ENCODE results near the gene ABRAXAS1.
"Not testable (repeated sequence)": the region's sequence is repeated elsewhere in the genome, so short reads cannot be mapped to it uniquely, and the experiment has no call there.

The ABRAXAS1 gene

DNA sequence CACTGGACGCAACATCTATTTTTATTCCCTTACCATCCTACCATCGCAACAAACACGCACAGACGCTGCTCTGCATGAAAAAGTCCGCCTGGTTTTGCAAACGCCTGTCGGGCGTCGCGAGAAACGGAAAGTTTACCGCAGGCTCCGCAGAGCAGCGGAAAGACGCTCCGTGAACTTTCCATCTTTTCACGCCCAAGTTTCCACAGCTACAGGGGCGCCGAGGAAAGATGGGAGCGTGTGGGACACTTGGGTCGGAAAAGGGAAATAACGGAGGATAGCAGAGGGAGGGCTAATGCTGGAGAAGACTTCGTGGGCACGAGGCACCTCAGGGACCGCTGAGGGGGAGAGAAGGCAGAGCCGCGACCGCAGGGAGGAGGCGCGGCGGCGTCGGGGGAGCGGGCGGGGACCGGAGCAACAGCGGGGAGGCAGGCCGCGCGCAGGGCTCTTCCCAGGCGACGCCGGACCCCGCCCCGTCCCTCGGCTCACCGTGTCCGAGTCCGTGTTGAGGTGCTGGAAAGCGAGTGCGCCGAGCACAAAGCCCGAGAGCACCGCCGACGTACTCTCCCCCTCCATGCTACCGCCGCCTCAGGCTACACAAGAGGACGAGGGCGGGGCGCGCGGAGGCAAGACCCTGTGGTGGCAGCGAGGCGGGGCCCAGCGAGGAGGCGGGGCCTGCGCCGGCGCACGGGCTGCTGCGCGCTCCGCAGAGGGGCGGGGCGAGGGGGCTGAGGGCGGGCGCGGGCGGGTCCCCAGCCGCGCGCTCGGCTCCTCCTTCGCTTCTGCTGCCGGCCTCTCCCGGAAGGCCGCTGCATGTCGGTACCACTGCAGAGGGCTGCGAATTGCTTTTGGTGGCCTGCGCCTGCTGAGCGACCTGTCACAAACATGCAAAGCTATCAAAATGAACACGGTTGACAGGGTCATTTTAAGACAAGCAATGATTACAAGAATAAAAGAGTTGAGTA, at the start of gene ABRAXAS1:
Gene ABRAXAS1 (minus strand): TSS at position 601 of the 962 bp plus-strand sequence. CDS start 28 bp downstream, at position 573.
- DNase-seq (ENCODE audit: low read depth in 3 of 3): peak; percentile 84 to 91 (median 86)

GRCh38 chr4:83527671-83528070, 42.8 kb upstream of the ABRAXAS1 start:
- no peak for DNase-seq (ENCODE audit: low read depth in 3 of 3)

DNA sequence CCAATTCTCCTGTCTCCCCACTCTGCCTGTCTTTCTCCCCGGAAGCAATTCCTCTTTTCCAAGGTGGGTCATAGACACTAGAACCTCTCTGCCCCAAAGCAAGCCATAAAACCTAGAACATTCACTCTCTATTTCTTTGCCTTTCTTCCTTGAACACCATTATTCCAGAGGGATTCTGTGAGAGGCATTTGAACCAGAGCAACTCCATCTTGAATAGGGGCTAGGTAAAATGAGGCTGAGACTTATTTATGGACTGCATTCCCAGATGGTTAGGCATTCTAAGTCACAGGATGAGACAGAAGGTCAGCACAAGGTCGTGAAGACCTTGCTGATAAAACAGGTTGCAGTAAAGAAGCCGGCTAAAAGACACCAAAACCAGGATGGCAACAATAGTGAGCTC, 37.3 kb upstream of the ABRAXAS1 start:
- no peak for DNase-seq (ENCODE audit: low read depth in 3 of 3)

DNA sequence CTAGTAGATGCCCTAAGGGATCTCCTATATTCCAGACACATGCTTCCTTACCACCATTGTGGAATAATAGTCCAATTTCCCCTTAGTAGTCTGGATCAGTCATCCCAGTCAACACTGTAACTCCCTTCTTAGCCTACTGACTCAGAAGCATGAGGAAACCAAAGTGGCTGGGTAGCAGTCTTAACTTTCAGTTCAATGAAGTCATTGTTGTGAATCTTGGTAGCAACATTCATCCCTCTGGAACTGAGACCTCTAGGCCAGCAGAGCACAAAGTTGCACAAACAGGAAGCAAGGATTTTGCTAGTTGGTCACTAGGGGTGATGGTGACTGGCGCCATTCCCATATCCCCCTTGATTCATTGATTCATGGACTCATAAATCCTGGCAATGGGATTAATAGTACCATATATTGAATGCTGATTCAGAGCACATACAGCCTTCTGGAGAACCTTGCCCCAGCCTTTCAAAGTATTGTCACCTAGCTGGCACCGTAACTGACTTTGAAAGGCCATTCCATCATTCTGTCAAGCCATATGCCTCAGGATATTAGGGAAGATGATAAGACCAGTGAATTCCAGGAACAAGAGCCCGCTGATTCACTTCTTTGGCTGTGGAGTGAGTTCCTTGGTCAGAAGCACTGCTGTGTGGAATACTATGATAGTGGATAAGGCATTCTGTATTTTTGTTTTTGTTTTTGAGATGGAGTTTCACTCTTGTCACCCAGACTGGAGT, 31.3 kb upstream of the ABRAXAS1 start:
- no peak for DNase-seq (ENCODE audit: low read depth in 3 of 3)

- DNase-seq (ENCODE audit: low read depth in 3 of 3): no peak
Measured at GRCh38 chr4:83510442-83510841, 25.5 kb upstream of the ABRAXAS1 start.

GRCh38 chr4:83509156-83509585, 24.3 kb upstream of the ABRAXAS1 start:
- DNase-seq (ENCODE audit: low read depth in 3 of 3): peak; percentile 38 to 43 (median 40)

- DNase-seq (ENCODE audit: low read depth in 3 of 3): no peak
Measured at GRCh38 chr4:83504996-83505395, 20.1 kb upstream of the ABRAXAS1 start.

DNA sequence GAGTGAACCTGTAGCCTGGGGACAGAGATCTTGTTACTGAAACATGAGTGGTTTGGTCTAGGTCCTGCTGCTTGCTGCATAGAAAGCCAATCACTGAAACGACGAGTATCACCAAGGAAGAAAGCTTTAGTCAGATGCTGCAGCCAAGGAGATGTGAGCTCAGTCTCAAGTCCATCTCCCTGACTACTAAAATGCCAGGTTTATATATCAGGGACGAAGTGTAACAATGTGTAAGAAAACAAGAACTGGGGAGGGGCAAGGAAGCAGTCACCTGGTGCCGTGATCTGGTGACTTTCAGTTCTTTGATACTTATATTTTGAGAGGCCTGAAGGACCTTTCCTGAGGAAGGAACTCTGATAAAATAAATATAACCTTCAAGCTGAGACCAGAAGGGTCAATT, 19.6 kb upstream of the ABRAXAS1 start:
- DNase-seq (ENCODE audit: low read depth in 3 of 3): no peak

DNA sequence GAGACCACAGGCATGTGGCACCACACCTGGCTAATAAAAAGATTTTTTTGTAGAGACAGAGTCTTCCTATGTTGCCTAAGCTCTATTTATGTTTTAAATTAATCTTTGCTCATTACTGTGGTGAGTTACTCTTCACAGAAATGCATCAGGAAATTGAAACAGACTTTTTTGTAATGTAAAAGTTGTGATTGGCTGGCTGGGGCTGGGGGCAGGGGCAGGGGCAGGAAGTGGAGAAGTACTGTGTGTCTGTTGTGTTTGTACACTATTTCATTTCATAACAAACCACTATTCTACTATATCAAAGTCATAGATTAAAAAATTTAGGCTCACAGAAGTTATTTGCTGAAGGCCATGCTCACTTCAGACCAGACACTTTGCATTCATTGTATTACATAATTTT, 19.1 kb upstream of the ABRAXAS1 start:
- no peak for DNase-seq (ENCODE audit: low read depth in 3 of 3)

GRCh38 chr4:83501671-83502070, 16.8 kb upstream of the ABRAXAS1 start:
- not testable (repeated sequence) for DNase-seq (ENCODE audit: low read depth in 3 of 3)

- no peak for DNase-seq (ENCODE audit: low read depth in 3 of 3)
Measured at GRCh38 chr4:83498187-83498586, 13.3 kb upstream of the ABRAXAS1 start.

GRCh38 chr4:83496085-83496917, 11.4 kb upstream of the ABRAXAS1 start:
- not testable (repeated sequence) for DNase-seq (ENCODE audit: low read depth in 3 of 3)

DNA sequence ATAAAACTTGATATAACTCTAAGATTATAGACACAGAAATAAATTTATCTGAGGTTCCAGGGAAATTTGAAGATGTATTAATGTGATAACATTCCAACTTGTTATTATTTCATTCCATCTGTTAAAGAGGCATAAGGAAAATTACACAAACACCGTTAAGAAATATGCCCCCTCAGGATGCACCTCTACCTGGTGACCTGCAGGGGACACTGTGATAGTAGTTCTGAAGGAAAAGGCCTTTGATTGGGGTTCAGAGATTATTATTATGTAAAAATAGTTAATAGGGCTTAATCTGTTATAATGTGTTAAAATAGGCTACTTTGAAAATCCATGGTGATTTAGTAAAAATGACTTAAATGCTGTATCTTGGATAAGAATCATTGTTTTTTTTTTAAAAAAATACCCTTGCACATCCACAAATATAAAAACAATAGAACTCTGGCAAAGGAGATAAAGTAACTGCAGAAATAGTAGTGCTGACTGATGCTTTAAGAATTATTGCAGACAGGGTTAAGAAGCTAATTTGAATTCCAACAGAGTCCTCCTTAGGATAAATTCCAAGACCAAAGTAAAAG, 6.1 kb upstream of the ABRAXAS1 start:
- DNase-seq (ENCODE audit: low read depth in 3 of 3): no peak

DNA sequence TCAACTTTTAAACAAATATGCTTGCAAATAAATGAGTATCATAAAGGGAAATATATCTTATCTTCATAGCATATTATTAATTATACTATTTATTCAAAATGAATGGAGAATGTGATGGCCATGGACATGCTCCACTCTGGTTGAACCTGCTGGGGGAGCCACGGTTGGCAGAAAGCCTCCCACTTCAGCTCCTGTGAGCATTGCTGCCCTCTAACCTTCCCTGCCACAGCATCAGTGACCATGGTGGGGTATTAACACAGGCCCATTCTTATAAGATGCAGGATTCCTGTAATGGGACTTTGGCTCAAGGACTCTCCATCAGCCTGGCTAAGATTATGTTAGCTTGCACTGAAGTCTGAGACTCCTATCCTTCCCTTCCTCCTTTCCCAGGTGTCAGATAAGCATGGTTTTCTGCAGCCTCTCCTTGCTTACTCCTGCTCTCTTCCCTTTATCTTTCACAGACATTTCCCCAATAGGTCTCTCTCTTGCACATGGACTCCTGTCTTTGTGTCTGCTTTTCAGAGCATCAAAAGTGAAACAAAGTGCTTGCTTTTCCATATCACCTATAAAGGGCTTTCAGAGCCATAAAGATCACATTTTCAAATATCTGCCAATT, 4.9 kb upstream of the ABRAXAS1 start:
- DNase-seq (ENCODE audit: low read depth in 3 of 3): no peak

GRCh38 chr4:83486457-83487129, 1.7 kb upstream of the ABRAXAS1 start:
- DNase-seq (ENCODE audit: low read depth in 3 of 3): no peak

DNA sequence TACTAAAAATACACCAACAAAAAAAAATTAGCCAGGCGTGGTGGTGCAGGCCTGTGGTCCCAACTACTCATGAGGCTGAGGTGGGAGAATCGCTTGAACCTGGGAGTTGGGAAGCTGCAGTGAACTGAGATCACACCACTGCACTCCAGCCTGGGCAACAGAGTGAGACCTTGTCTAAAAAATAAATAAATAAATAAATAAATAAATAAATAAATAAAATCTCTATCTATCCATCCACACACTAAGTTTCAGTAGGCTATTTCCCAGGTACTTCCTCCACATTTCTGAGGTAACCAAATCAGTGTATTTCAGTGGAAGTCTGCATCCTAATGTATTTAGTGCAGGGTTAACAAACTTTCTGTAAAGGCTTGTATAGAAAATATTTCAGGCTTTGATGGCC, 10.9 kb downstream of the ABRAXAS1 start:
- DNase-seq (ENCODE audit: low read depth in 3 of 3): no peak

DNA sequence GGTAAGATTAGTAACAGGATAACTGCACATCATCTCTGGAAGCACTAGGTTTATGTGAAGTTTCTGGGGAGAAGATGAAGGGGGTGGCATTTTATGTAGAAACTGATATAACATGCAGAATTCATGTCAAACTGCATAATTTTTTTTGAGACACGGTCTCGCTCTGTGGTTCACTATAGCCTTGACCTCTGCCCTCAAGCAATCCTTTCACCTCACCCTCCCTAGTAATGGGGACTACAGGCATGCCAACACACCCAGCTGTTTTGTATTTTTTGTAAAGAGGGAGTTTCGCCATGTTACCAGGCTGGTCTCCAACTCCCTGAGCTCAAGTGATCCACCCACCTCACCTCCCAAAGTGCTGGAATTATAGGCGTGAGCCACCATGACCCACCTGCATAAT, 11.5 kb downstream of the ABRAXAS1 start:
- DNase-seq (ENCODE audit: low read depth in 3 of 3): no peak

GRCh38 chr4:83456184-83456501, 28.8 kb downstream of the ABRAXAS1 start:
- no peak for DNase-seq (ENCODE audit: low read depth in 3 of 3)

GRCh38 chr4:83455281-83456183, 29.4 kb downstream of the ABRAXAS1 start, which contains the start of the genes HELQ and MRPS18C:
Gene HELQ (minus strand): TSS chr4:83455823. CDS start chr4:83455693, 130 bp downstream.
Gene MRPS18C (plus strand): TSS chr4:83456058. CDS start chr4:83456078, 20 bp downstream.
- DNase-seq (ENCODE audit: low read depth in 3 of 3): peak; percentile 85 to 92 (median 90)

Data from stimulated activated CD4-positive, alpha-beta T cell treated with anti-CD3 and anti-CD28 coated beads, TNF-alpha, amount 100 ng/mL, for 24 hours (primary cell).